Pancreas (tissue), 10 donors: ENCODE results near the gene HELZ2. TPM values are rescaled to one million over a fixed set of nuclear protein-coding genes. Genes with fewer than 3 reads are reported as not detected.

Experiments used
- ATAC-seq, 4 donors: fragments of 200-7000 bp; cut with Tn5 transposase; one replicate each; pipeline versions ENCODE4 v1.8.0 to v1.9.1; 2020; ENCODE audit warnings: mild to moderate bottlenecking in 4 of 4, moderate library complexity in 4 of 4
- DNase-seq, 6 donors: peaks; one replicate each; pipeline ENCODE4 v3.0.0-alpha.2; 2020
- FAIRE-seq: peaks from 2 replicates; lab custom pipeline; 2012; peaks lifted over from hg19 to GRCh38; lab: Jason Lieb, UNC
- H3K27ac ChIP-seq, 4 donors: fragments of 200-600 bp; sonication (generic); 1 replicate in 3 of 4; 2 replicates in 1 of 4; pipeline versions ENCODE4 v1.5.0 to v1.8.0; 2020
- H3K27me3 ChIP-seq, 4 donors: fragments of 200-600 bp; one replicate each; pipeline ENCODE4 v1.8.0; 2021
- H3K36me3 ChIP-seq, 3 donors: fragments of 200-600 bp; sonication (generic) in 1 of 3; one replicate each; pipeline versions ENCODE4 v1.5.0 to v1.8.0; 2020 to 2021
- H3K4me1 ChIP-seq, 3 donors: fragments of 200-600 bp; one replicate each; pipeline ENCODE4 v1.8.0; 2021
- H3K4me3 ChIP-seq, 4 donors: fragments of 200-600 bp; sonication (generic) in 2 of 4; one replicate each; pipeline versions ENCODE4 v1.5.0 to v1.8.0; 2020 to 2021
- H3K9me3 ChIP-seq, 4 donors: fragments of 200-600 bp; one replicate each; pipeline ENCODE4 v1.8.0; 2021
- CTCF ChIP-seq, 4 donors: fragments of 200-600 bp; sonication (generic) in 3 of 4; IDR thresholded peaks; one replicate each; pipeline versions ENCODE4 v1.5.0 to v1.8.0; 2021; ENCODE audit warnings: antibody characterized with exemption in 4 of 4
- WGBS, 2 donors: extraction: QIAGEN DNeasy Blood & Tissue Kit; methylation state at CpG; one replicate each; pipeline ENCODE4 v1.1.7; 2013; 5-methylcytosine and 5-hydroxymethylcytosine counted together
- intact Hi-C, 3 donors: fragments of 100-400 bp; cut with DNase I; formaldehyde crosslinking; loops; one replicate each; pipeline versions ENCODE4 v1.11.1 to v1.14.2; 2022
- polyA plus RNA-seq, 2 donors: library from polyadenylated mRNA; stranded (reverse); fragments of 200-250 nt; gene quantifications; one replicate each; pipeline ENCODE4 v1.2.3, GENCODE V29; 2013
- total RNA-seq, 6 donors: library from RNA; stranded (reverse); fragmentation: NEBNext Ultra II Directional in 4 of 6; extraction: Animal tissue kit (Norgen Biotek cat#: 25700) in 4 of 6; gene quantifications; one replicate each; pipeline versions ENCODE4 v1.2.1 to v1.2.4, GENCODE V29; 2021 to 2023
- donor health status: healthy with polysubstance abuse.
- donor health status: DM: no; HTN: no; CAD: no; lungs with moderate emphysema.
- donor health status: DM: no; HTN: no; CAD: no.
- donor health status: control.
- donor health status: control.
- donor health status: Bipolar disorder and iron deficiency.
- donor health status: DM: yes; HTN: yes; CAD: no.
- donor health status: DM: no; HTN: no; CAD: no.
- donor health status: DM: no; HTN: no; CAD: no.
- donor health status: DM: yes; HTN: yes; CAD: no.

HELZ2 gene, protein sequence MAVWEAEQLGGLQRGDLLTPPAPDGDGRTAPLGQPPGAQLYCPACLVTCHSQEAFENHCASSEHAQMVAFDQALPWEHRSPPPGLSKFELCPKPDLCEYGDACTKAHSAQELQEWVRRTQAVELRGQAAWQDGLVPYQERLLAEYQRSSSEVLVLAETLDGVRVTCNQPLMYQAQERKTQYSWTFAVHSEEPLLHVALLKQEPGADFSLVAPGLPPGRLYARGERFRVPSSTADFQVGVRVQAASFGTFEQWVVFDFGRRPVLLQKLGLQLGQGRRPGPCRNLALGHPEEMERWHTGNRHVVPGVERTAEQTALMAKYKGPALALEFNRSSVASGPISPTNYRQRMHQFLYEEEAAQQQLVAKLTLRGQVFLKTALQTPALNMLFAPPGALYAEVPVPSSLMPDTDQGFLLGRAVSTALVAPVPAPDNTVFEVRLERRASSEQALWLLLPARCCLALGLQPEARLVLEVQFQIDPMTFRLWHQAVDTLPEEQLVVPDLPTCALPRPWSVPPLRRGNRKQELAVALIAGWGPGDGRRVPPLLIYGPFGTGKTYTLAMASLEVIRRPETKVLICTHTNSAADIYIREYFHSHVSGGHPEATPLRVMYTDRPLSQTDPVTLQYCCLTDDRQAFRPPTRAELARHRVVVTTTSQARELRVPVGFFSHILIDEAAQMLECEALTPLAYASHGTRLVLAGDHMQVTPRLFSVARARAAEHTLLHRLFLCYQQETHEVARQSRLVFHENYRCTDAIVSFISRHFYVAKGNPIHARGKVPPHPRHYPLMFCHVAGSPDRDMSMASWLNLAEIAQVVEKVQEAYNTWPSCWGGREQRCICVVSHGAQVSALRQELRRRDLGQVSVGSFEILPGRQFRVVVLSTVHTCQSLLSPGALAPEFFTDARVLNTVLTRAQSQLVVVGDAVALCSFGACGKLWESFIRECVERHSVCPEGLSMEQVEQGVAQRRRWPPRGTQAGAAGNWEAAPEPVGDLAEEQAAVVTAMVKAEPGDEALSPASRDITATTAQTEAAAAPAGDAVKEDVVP (N-terminal part only)
- 10 to 100 TPM; 10.1 to 23.4 (median 13.0) TPM for total RNA-seq
- polyA plus RNA-seq = 10 to 100 TPM in 1 of 2 donors, 1 to 10 TPM in 1; 6.5 to 14.8 TPM

DNA sequence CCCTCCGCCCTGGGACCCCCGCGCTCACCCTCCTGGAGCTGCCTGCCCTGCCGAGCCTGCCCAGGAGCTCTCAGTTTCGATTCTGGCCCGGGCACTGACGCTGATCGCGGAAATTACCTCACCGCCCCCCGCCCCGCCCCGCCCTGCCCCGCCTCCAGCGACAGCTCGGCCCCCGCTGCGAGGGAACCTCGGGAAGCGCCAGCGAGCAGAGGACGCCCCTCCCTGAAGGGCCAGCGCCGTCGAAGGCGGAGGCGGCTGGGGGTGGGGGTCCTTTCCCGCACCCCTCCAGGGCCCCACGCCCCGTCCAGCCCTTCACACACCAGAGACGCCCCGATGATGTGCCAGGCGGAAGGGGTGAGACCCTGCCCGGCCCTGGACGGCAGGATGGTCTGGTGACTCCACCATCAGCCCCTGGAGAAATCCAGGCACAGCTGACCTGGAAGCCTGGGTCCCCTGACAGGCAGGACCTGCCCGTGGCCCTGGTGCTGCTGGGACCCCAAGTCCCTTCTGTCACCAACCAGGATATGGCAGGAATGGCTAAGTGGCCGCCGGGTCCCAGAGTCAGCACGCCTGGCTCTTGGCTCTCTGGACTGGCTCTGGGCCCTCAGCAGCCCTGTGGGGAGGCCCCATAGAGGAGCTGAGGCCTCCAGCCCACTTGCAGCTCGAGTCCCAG lies at the start of gene HELZ2:
Gene HELZ2, minus strand, starts transcription at position 84 of the 673 bp plus-strand sequence. CDS start 1,854 bp downstream, outside the sequence.
- peak within 1 kb of the TSS; percentile 35 to 58 (median 56) for H3K27ac ChIP-seq
- FAIRE-seq = no peak
- 6 to 12% methylated on average over 24 to 40 of the region's 40 CpGs for WGBS, 2 donors

DNA sequence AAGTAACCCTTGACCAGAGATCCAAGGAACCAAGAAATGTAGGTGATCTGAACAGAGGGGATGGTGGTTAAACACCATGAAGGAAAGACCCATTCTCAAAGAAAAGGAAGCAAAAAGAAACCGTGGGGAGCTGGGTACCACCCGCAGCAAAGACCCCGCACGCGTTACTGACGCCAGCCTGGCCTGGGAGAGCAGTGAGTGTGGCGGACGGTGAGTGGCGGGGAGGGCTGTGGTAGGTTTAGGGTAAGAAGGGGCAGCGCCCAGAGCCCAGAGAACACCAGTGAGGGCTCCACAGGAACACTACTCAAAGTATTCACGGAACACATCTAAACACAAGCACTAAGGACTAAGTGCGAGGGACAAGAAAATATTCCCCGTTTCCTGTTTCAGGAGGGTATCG lies 48.7 kb upstream of the HELZ2 start:
- Histone ChIP-seq H3K27ac (no peak overlapping the region), H3K4me3 (no peak overlapping the region), H3K27me3 (no peaks in the 10 kb centered on the region), H3K4me1 (no peaks in the 10 kb centered on the region), H3K9me3 (no peaks in the 10 kb centered on the region), H3K36me3 (peaks cover 0 to 6% (median 0%) of the 10 kb centered on the region in 3 donors)
- DNase-seq (peak in 2 of 6 donors; percentile 11 to 29), ATAC-seq (no peak), FAIRE-seq (no peak)
- no peak for TF ChIP-seq CTCF (IDR thresholded peaks at IDR 0.05)
- 94 to 97% methylated on average over 14 of the region's 14 CpGs for WGBS, 2 donors
- intact Hi-C loops = no loop called here

More for the DNA sequence above, at the start of gene HELZ2:
- Histone ChIP-seq H3K4me3 (peak within 1 kb of the TSS; percentile 73 to 98 (median 76)), H3K36me3 (no peaks in the 10 kb centered on the region), H3K4me1 (peaks cover 0 to 8% (median 7%) of the 10 kb centered on the region in 3 donors), H3K27me3 (no peaks in the 10 kb centered on the region), H3K9me3 (no peaks in the 10 kb centered on the region)
- DNase-seq (peak; percentile 71 to 90 (median 79)), ATAC-seq (peak; percentile 89 to 94 (median 93))
- no peak for TF ChIP-seq CTCF (IDR thresholded peaks at IDR 0.05)
- intact Hi-C loops = no loop called here

GRCh38 chr20:63622096-63622495 lies 48.1 kb upstream of the HELZ2 start:
- Histone ChIP-seq H3K4me1 (no peaks in the 10 kb centered on the region), H3K9me3 (no peaks in the 10 kb centered on the region), H3K4me3 (no peak overlapping the region), H3K27me3 (no peaks in the 10 kb centered on the region), H3K36me3 (peaks cover 0 to 6% (median 0%) of the 10 kb centered on the region in 3 donors), H3K27ac (no peak overlapping the region)
- intact Hi-C loops = no loop called here
- ATAC-seq (no peak), DNase-seq (peak in 2 of 6 donors; percentile 11 to 13), FAIRE-seq (no peak)
- TF ChIP-seq CTCF (IDR thresholded peaks at IDR 0.05) = no peak
- 91 to 92% methylated on average over 4 of the region's 4 CpGs for WGBS, 2 donors

GRCh38 chr20:63620991-63621390 lies 47.0 kb upstream of the HELZ2 start:
- H3K36me3 ChIP-seq = peaks cover 0 to 6% (median 0%) of the 10 kb centered on the region in 3 donors
- no peak overlapping the region for H3K4me3 ChIP-seq
- ATAC-seq = no peak
- no peaks in the 10 kb centered on the region for H3K27me3 ChIP-seq
- FAIRE-seq = no peak
- WGBS, 2 donors = 73 to 77% methylated on average over 8 of the region's 8 CpGs
- no peak for TF ChIP-seq CTCF (IDR thresholded peaks at IDR 0.05)
- no peaks in the 10 kb centered on the region for H3K9me3 ChIP-seq
- H3K27ac ChIP-seq = no peak overlapping the region
- H3K4me1 ChIP-seq = no peaks in the 10 kb centered on the region
- intact Hi-C loops = no loop called here
- DNase-seq = no peak
